CD4-positive, alpha-beta T cell treated with Interleukin-15 for 1 hour (primary cell): ENCODE results near the gene CFAP100.

Experiments
- DNase-seq: peaks from one replicate; pipeline ENCODE4 v3.0.0-alpha.2; 2020

CFAP100 gene

GRCh38 chr3:126406389-126407296 is 11.9 kb downstream of the CFAP100 start:
- DNase-seq: no peak

GRCh38 chr3:126407412-126408044 is 12.8 kb downstream of the CFAP100 start:
- no peak for DNase-seq

- DNase-seq: no peak
Observed at GRCh38 chr3:126408099-126408498, 13.4 kb downstream of the CFAP100 start.

- no peak for DNase-seq
Observed at GRCh38 chr3:126412841-126413692, 18.4 kb downstream of the CFAP100 start.

- no peak for DNase-seq
Observed at GRCh38 chr3:126413693-126414080, 19.0 kb downstream of the CFAP100 start.

GRCh38 chr3:126414406-126414805 is 19.7 kb downstream of the CFAP100 start:
- DNase-seq: no peak

GRCh38 chr3:126414961-126415660 is 20.4 kb downstream of the CFAP100 start:
- no peak for DNase-seq

GRCh38 chr3:126415661-126416591 is 21.2 kb downstream of the CFAP100 start:
- DNase-seq: no peak

GRCh38 chr3:126416943-126417342 is 22.2 kb downstream of the CFAP100 start:
- DNase-seq: no peak

GRCh38 chr3:126417515-126417914 is 22.8 kb downstream of the CFAP100 start:
- DNase-seq: no peak

GRCh38 chr3:126417981-126418530 is 23.3 kb downstream of the CFAP100 start:
- DNase-seq: no peak

GRCh38 chr3:126418661-126419131 is 24.0 kb downstream of the CFAP100 start:
- DNase-seq: no peak

GRCh38 chr3:126419151-126419703 is 24.5 kb downstream of the CFAP100 start:
- no peak for DNase-seq

- no peak for DNase-seq
Observed at GRCh38 chr3:126419886-126420786, 25.4 kb downstream of the CFAP100 start.

- no peak for DNase-seq
Observed at GRCh38 chr3:126421573-126422119, 26.9 kb downstream of the CFAP100 start.

- DNase-seq: no peak
Observed at GRCh38 chr3:126422121-126422520, 27.4 kb downstream of the CFAP100 start.

GRCh38 chr3:126422571-126423091 is 27.9 kb downstream of the CFAP100 start:
- no peak for DNase-seq

- DNase-seq: no peak
Observed at GRCh38 chr3:126423191-126424038, 28.7 kb downstream of the CFAP100 start.
